Uterus (tissue), 2 donors: ENCODE data around the gene RSPO4.

Experiments
- POLR2A ChIP-seq, 2 donors: fragments of 450-650 bp; IDR thresholded peaks; one replicate each; pipeline ENCODE4 v1.6.1; 2016; ENCODE audit warnings: antibody characterized with exemption in 2 of 2, mild to moderate bottlenecking in 1 of 2, moderate library complexity in 1 of 2
- TF ChIP-seq, protein P1 (sequence below), 4 experiments: fragments of 200-600 bp in 2 of 4; fragments of 450-650 bp in 2 of 4; sonication (generic) in 2 of 4; IDR thresholded peaks; one replicate each; pipeline ENCODE4 v1.5.1; 2016 to 2019; ENCODE audit warnings: antibody characterized with exemption in 4 of 4, mild to moderate bottlenecking in 2 of 4, moderate library complexity in 1 of 4

DNA sequence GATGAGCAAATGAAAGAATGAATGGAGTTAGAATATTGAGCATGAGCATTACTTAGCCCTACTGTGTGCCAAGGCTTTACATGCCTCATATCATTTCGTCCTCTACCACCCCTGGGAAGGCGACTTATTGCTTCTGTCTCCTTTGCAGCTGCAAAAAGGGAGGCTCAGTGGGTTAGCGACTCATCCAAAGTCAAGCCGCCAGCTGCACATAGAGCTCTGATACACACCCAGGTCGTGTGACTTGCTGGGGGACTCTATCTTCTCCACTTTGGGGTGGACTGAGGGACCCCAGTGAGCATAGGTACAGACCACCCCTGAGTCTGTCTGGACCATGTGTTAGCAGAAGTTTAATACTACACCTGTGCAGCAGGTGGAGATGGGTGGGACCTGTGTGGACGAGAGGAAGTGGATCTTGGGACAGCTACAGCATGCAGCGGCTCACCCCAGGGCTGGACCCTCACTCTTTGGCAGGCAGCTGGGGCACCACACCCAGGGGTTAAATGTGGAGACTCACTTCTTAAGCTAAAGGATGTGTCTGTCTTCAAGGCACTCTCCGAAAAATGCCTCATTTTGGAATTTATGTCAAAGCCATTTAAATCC lies 49.8 kb downstream of the RSPO4 start:
- TF ChIP-seq POLR2A (IDR thresholded peaks at IDR 0.05) = no peak
- TF ChIP-seq, protein P1, sequence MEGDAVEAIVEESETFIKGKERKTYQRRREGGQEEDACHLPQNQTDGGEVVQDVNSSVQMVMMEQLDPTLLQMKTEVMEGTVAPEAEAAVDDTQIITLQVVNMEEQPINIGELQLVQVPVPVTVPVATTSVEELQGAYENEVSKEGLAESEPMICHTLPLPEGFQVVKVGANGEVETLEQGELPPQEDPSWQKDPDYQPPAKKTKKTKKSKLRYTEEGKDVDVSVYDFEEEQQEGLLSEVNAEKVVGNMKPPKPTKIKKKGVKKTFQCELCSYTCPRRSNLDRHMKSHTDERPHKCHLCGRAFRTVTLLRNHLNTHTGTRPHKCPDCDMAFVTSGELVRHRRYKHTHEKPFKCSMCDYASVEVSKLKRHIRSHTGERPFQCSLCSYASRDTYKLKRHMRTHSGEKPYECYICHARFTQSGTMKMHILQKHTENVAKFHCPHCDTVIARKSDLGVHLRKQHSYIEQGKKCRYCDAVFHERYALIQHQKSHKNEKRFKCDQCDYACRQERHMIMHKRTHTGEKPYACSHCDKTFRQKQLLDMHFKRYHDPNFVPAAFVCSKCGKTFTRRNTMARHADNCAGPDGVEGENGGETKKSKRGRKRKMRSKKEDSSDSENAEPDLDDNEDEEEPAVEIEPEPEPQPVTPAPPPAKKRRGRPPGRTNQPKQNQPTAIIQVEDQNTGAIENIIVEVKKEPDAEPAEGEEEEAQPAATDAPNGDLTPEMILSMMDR (IDR thresholded peaks at IDR 0.05) = no peak
